Neural progenitor cell (in vitro differentiated cells): Measurements from ENCODE around the gene KIF21A. TPM values are rescaled to one million over a fixed set of nuclear protein-coding genes. Genes with fewer than 3 reads are reported as not detected.

Source experiments
- DNase-seq: peaks from one replicate; pipeline ENCODE4 v3.0.0-alpha.2; 2016; ENCODE audit warnings: low spot score
- H2AFZ ChIP-seq: fragments of 200-600 bp; sonication (generic); replicated peaks from 2 replicates; pipeline ENCODE4 v1.6.1; 2016; ENCODE audit warnings: antibody characterized with exemption
- H3F3A ChIP-seq: fragments of 200-600 bp; sonication (generic); 2 replicates; pipeline ENCODE4 v1.6.1; 2016; ENCODE audit warnings: antibody characterized with exemption, low read depth
- H3K27ac ChIP-seq: fragments of 200-600 bp; sonication (generic); 2 replicates; pipeline ENCODE4 v1.5.1; 2016; ENCODE audit warnings: mild to moderate bottlenecking
- H3K27me3 ChIP-seq: fragments of 200-600 bp; sonication (generic); 2 replicates; pipeline ENCODE4 v1.6.1; 2016; ENCODE audit warnings: mild to moderate bottlenecking, moderate library complexity
- H3K36me3 ChIP-seq: fragments of 200-600 bp; sonication (generic); 2 replicates; pipeline ENCODE4 v1.5.1; 2016
- H3K4me1 ChIP-seq: fragments of 200-600 bp; sonication (generic); 2 replicates; pipeline ENCODE4 v1.6.1; 2016; ENCODE audit warnings: mixed run types
- H3K4me2 ChIP-seq: fragments of 200-600 bp; sonication (generic); 2 replicates; pipeline ENCODE4 v1.6.1; 2016
- H3K4me3 ChIP-seq: fragments of 200-600 bp; sonication (generic); 2 replicates; pipeline ENCODE4 v1.5.1; 2016
- H3K79me2 ChIP-seq: fragments of 200-600 bp; sonication (generic); 2 replicates; pipeline ENCODE4 v1.6.1; 2016; ENCODE audit warnings: low read depth
- H3K9ac ChIP-seq: fragments of 200-600 bp; sonication (generic); 2 replicates; pipeline ENCODE4 v1.6.1; 2016
- H3K9me3 ChIP-seq: fragments of 200-600 bp; sonication (generic); 2 replicates; pipeline ENCODE4 v1.5.1; 2016; ENCODE audit warnings: low read depth
- H4K20me1 ChIP-seq: fragments of 200-600 bp; sonication (generic); 2 replicates; pipeline ENCODE4 v1.6.1; 2016; ENCODE audit warnings: low read depth
- H3K27ac Mint-ChIP-seq: 3 replicates; pipeline ENCODE4 v1.8.0; 2021; ENCODE audit warnings: mixed read lengths
- H3K27me3 Mint-ChIP-seq: 2 replicates; pipeline ENCODE4 v1.8.0; 2022; ENCODE audit warnings: low read depth, mild to moderate bottlenecking, inconsistent platforms, moderate library complexity, mixed read lengths; ENCODE audit not compliant: insufficient read depth
- H3K36me3 Mint-ChIP-seq: 3 replicates; pipeline ENCODE4 v1.8.0; 2021; ENCODE audit warnings: mixed read lengths
- H3K4me1 Mint-ChIP-seq: 3 replicates; pipeline ENCODE4 v1.8.0; 2021; ENCODE audit warnings: mixed read lengths
- H3K4me3 Mint-ChIP-seq: 3 replicates; pipeline ENCODE4 v1.8.0; 2021; ENCODE audit warnings: mild to moderate bottlenecking, moderate library complexity, mixed read lengths
- H3K9me3 Mint-ChIP-seq: 3 replicates; pipeline ENCODE4 v1.8.0; 2020; ENCODE audit warnings: mixed read lengths
- CTCF ChIP-seq: fragments of 200-600 bp; sonication (generic); IDR thresholded peaks from 2 replicates; pipeline ENCODE4 v1.5.1; 2017; ENCODE audit warnings: antibody characterized with exemption, mild to moderate bottlenecking
- EZH2 ChIP-seq: fragments of 200-600 bp; sonication (generic); IDR thresholded peaks from 2 replicates; pipeline ENCODE4 v1.6.1; 2017; ENCODE audit warnings: antibody characterized with exemption, mild to moderate bottlenecking, moderate library complexity
- EZH2phosphoT487 ChIP-seq: fragments of 200-600 bp; sonication (generic); IDR thresholded peaks from 2 replicates; pipeline ENCODE4 v1.6.1; 2017; ENCODE audit warnings: antibody characterized with exemption
- total RNA-seq: library from RNA; depleted of rRNA; stranded (reverse); fragments of >200 nt; gene quantifications from 2 replicates; pipeline ENCODE4 v1.2.3, GENCODE V29; 2015; ENCODE audit warnings: low replicate concordance

The KIF21A gene
- total RNA-seq, 1 donor from 2014 or later, result 54.2 TPM

GRCh38 chr12:39467432-39467870, 24.5 kb upstream of the KIF21A start:
- no peak overlapping the region for H3K4me3 Mint-ChIP-seq
- Histone ChIP-seq H3K9me3 (no peaks in the 10 kb centered on the region), H3K79me2 (no peaks in the 10 kb centered on the region), H3K4me2 (no peak overlapping the region), H3K4me1 (no peaks in the 10 kb centered on the region), H3K4me3 (no peak overlapping the region), H3K9ac (no peak overlapping the region), H3F3A (no peaks in the 10 kb centered on the region), H4K20me1 (no peaks in the 10 kb centered on the region), H2AFZ (no peak overlapping the region), H3K27ac (no peak overlapping the region), H3K27me3 (no peaks in the 10 kb centered on the region), H3K36me3 (no peaks in the 10 kb centered on the region)
- no peak overlapping the region for H3K27ac Mint-ChIP-seq
- H3K4me1 Mint-ChIP-seq, result no peaks in the 10 kb centered on the region
- H3K36me3 Mint-ChIP-seq, result no peaks in the 10 kb centered on the region
- H3K27me3 Mint-ChIP-seq, result peaks cover 2% of the 10 kb centered on the region
- no peak for DNase-seq
- TF ChIP-seq EZH2phosphoT487 (no peak), EZH2 (no peak), CTCF (no peak)
- H3K9me3 Mint-ChIP-seq, result peaks cover 10% of the 10 kb centered on the region

GRCh38 chr12:39464976-39465695, 22.2 kb upstream of the KIF21A start:
- no peak overlapping the region for H3K27ac ChIP-seq

GRCh38 chr12:39461059-39461458, 18.1 kb upstream of the KIF21A start:
- Mint-ChIP-seq H3K36me3 (no peaks in the 10 kb centered on the region), H3K9me3 (no peaks in the 10 kb centered on the region), H3K27ac (no peak overlapping the region), H3K27me3 (no peaks in the 10 kb centered on the region), H3K4me1 (no peaks in the 10 kb centered on the region), H3K4me3 (no peak overlapping the region)
- Histone ChIP-seq H3K79me2 (no peaks in the 10 kb centered on the region), H3K4me2 (no peak overlapping the region), H3K4me3 (no peak overlapping the region), H3K36me3 (no peaks in the 10 kb centered on the region), H4K20me1 (no peaks in the 10 kb centered on the region), H2AFZ (no peak overlapping the region), H3K9me3 (no peaks in the 10 kb centered on the region), H3K27ac (no peak overlapping the region), H3K27me3 (no peaks in the 10 kb centered on the region), H3F3A (no peaks in the 10 kb centered on the region), H3K9ac (no peak overlapping the region), H3K4me1 (no peaks in the 10 kb centered on the region)
- no peak for DNase-seq
- TF ChIP-seq EZH2phosphoT487, result no peak
- no peak for TF ChIP-seq CTCF
- no peak for TF ChIP-seq EZH2

More at GRCh38 chr12:39464976-39465695, 22.2 kb upstream of the KIF21A start:
- TF ChIP-seq EZH2 (no peak), CTCF (no peak), EZH2phosphoT487 (no peak)
- Histone ChIP-seq H3K4me2 (no peak overlapping the region), H3K9ac (no peak overlapping the region), H3F3A (no peaks in the 10 kb centered on the region), H3K4me1 (no peaks in the 10 kb centered on the region), H3K27me3 (no peaks in the 10 kb centered on the region), H3K9me3 (no peaks in the 10 kb centered on the region), H4K20me1 (no peaks in the 10 kb centered on the region), H3K79me2 (no peaks in the 10 kb centered on the region), H3K36me3 (no peaks in the 10 kb centered on the region), H3K4me3 (no peak overlapping the region), H2AFZ (no peak overlapping the region)
- Mint-ChIP-seq H3K4me1 (no peaks in the 10 kb centered on the region), H3K4me3 (no peak overlapping the region), H3K36me3 (no peaks in the 10 kb centered on the region), H3K27me3 (peaks cover 2% of the 10 kb centered on the region), H3K27ac (peak overlapping the region; percentile 2), H3K9me3 (no peaks in the 10 kb centered on the region)
- DNase-seq, result no peak
